GM11168 (cell line): ENCODE results near the gene DOCK6.

ENCODE experiments used
- in situ Hi-C: fragments of 300-500 bp; cut with MboI; formaldehyde crosslinking; loops from one replicate; pipeline ENCODE4 v1.12.0; 2022; ENCODE audit warnings: low sequenced_read_pairs; ENCODE audit not compliant: unreplicated experiment

The DOCK6 gene

GRCh38 chr19:11251650-11252314, 10.5 kb downstream of the DOCK6 start:
- in situ Hi-C loops: no loop called here

- in situ Hi-C loops: no loop called here
Observed at GRCh38 chr19:11251217-11251616, 11.1 kb downstream of the DOCK6 start.

DNA sequence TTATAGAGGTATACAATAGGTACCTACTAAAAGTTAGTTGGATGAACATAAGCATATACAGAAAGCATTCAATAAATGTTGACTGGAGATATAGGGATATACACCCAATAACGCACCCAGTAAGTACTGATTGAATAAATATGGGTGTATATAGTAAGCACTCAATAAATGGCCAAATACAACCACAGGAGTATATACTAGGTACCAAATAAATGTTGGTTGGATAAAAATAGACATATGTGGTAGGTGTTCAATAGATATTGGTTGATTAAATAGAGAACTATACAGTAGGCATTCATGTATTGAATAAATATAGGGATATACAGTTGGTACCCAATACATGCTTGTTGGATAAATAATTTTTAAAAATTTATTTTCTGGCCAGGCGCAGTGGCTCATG, 13.5 kb downstream of the DOCK6 start:
- in situ Hi-C loops: no loop called here

- in situ Hi-C loops: no loop called here
Observed at GRCh38 chr19:11247934-11248333, 14.4 kb downstream of the DOCK6 start.

DNA sequence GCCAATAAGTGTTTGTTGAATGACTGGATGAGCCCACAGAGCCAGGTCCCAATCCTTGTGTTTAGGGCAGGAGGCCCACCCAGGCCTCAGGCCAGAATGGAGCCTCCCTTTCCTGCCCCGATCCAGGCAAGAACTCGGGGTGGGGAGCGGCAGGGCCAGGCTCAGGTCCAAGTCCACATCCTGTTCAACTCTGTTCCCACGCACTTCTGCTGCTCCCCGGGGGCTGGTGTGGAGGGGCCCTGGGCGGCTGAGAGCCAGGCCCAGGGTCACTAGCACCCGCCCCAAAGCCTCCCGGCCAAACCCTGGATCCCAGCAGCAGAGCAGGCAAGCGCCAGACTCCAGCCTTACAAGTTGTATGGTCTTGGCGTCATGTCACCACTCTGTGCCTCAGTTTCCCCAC, 14.9 kb downstream of the DOCK6 start:
- in situ Hi-C loops: no loop called here

- in situ Hi-C loops: no loop called here
Observed at GRCh38 chr19:11246941-11247340, 15.4 kb downstream of the DOCK6 start.

- in situ Hi-C loops: no loop called here
Observed at GRCh38 chr19:11244846-11245589, 17.3 kb downstream of the DOCK6 start.

DNA sequence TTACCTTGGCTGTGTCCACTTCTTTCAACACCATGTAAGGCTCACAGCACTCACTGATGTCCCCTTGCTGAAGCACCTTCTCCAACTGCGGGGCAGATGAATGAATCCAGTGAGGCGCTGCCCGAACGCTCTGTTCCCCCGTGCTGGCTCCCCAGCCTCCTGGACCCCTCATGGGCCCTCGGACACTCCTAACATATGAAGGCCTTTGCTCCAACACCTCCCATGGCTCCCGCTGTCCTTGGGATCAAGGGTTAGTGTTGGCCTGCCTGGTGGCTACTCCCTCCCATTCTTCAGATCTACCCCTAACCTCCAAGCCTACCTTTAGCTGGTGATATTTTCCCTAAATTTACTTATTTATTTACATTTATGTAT, 18.5 kb downstream of the DOCK6 start:
- in situ Hi-C loops: no loop called here

GRCh38 chr19:11242864-11243797, 19.2 kb downstream of the DOCK6 start:
- in situ Hi-C loops: no loop called here

DNA sequence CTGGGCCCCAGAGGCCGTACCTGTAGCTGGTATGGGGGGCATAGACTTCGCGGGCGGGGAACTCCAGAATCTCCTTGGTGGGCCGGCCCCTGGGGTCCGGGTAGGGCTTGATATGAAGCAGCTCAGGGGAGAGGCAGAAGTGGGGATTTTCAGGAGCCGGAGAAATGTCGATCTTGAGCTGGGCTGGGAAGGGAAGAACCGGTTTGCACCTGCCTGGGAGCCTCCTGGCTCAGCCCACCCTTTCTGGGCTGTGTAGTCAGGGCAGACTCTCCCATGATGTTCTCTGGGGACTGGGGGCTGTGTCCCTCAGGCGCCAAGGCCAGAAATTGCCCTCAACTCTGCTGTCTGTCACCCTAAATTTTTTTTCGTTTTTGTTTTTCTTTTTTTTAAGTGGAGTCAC, 20.3 kb downstream of the DOCK6 start:
- in situ Hi-C loops: no loop called here

DNA sequence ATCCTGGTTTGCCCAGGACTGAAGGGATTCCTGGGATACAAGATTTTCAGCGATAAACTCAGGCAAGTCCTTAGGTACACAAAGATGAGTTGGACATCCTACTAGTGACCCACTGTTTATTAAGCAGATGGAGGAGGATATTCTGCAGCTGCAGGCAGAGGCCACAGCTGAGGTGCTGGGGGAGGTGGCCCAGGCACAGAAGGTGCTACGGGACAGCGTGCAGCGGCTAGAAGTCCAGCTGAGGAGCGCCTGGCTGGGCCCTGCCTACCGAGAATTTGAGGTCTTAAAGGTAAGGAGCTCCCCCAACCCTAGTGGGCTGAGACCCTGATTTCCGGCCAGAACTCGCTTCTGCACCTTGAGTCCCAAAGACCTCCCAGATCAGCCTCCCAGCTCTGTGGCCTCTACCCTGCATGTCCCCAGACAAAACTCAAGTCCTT, 22.3 kb downstream of the DOCK6 start:
- in situ Hi-C loops: no loop called here

GRCh38 chr19:11239377-11240000, 22.8 kb downstream of the DOCK6 start, which contains the start of gene ANGPTL8:
TSS of gene ANGPTL8 (plus strand) at chr19:11239619. CDS start at chr19:11239638, 19 bp downstream.
- in situ Hi-C loops: no loop called here

DNA sequence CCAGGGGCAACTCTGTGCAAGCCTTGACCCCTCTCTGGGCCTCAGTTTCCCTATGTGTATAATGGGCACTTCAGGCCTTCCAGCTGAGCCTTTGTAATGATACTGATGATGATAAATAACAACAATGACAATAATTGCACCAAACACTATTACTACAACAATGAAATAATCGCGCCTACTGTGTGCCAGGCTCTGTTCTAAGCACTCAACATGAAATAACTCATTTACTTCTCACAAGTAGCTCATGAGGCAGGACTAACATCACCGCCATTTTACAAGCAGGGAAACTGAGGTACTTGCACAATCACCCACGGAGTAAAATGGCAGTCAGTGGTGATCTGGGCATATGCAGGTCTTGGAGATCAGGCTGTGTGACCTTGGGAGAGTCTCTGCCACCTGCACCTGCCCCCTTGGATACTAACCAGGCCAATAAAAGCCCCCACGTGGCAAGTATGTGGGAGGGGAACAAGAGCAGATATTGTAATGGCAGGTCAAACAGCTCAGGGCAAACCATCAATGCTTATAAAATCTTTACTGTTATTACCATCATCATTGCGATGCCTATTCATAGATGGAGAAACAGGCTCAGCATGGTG, 23.4 kb downstream of the DOCK6 start:
- in situ Hi-C loops: no loop called here

DNA sequence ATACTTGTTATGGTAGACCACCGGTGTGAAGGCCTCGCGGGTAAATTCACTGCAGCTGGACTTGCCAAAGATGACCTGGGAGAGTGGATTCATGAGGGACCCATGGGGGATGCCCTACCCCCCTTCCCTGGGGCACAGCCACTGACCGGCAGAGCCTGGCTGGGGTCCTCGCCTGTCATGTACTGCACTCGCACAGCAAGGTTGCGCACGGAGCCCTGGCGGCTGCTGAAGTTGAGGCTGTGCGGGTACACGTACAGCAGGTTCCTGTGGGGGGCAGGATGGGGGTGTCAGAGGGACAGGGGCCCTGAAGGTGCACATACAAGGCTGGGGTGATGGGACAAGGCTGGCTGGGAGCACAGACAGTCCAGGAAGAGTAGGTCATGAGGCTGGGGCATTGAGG, 24.3 kb downstream of the DOCK6 start:
- in situ Hi-C loops: no loop called here

DNA sequence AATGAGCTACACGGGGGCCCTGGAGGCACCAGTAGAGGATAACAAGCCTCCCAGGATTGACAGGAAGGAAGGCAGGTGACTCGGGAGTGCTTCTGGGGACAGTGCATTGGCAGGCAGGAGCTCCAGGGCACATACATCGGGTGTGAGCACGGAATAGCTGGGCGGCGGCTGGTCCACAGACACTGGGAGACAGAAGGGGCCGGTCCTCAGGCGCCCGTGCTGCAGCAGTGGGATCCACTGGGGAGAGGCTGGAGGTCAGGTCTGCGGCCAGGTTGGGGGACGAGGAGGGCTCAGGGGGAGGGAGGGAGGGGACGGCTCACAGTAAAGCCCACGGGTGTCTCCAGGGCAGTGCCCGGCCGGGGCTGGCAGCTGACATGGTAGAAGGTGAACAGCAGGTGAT, 25.0 kb downstream of the DOCK6 start:
- in situ Hi-C loops: no loop called here

GRCh38 chr19:11236324-11237301, 25.7 kb downstream of the DOCK6 start:
- in situ Hi-C loops: no loop called here

GRCh38 chr19:11234486-11235075, 27.7 kb downstream of the DOCK6 start:
- in situ Hi-C loops: no loop called here

GRCh38 chr19:11233073-11233472, 29.3 kb downstream of the DOCK6 start:
- in situ Hi-C loops: no loop called here
